ENCODE measurements around the gene ASIC2.

GRCh38 chr17:33335491-33336173 is 42.5 kb upstream of the ASIC2 start:
- TF ChIP-seq CTCF (IDR thresholded peaks at IDR 0.05 in 2 of 3, conservative IDR thresholded peaks at IDR 0.05 in 1 of 3; ENCODE audit: borderline replicate concordance in 1 of 3, insufficient read depth in 1 of 3, low read depth in 2 of 3, low read length in 2 of 3) (no peak; a peak in 1 of 6 replicates), ZFX (IDR thresholded peaks at IDR 0.05) (no peak), POLR2AphosphoS5 (IDR thresholded peaks at IDR 0.05; ENCODE audit: low read depth, low read length) (no peak), EZH2 (IDR thresholded peaks at IDR 0.05) (no peak), POLR2A (IDR thresholded peaks at IDR 0.05; ENCODE audit: borderline replicate concordance, extremely low read depth, insufficient read depth, insufficient read length) (no peak), CEBPB (IDR thresholded peaks at IDR 0.05; ENCODE audit: low read depth) (no peak)
